ENCODE measurements around the gene ZNF320.
"Not testable (repeated sequence)": the region's sequence is repeated elsewhere in the genome, so short reads cannot be mapped to it uniquely, and the experiment has no call there.

ZNF320 gene

GRCh38 chr19:52917531-52917930 lies 20.1 kb upstream of the ZNF320 start:
- DNase-seq = no peak

DNA sequence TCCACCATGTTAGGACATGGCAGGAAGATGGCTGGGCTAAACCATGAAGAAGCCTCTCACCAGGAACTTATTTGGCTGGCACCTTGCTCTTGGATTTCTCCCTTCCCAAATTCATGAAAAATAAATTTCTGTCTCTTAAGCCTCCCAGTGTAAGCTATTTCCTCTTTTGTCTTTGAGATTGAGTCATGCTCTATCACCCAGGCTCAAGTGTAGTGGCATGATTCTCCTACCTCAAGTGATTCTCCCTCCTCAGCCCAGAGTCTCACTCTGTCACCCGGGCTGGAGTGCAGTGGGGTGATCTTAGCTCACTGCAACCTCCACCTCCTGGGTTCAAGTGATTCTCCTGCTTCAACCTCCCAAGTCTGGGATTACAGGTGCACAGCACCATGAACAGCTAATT lies 13.2 kb upstream of the ZNF320 start:
- DNase-seq = no peak

DNA sequence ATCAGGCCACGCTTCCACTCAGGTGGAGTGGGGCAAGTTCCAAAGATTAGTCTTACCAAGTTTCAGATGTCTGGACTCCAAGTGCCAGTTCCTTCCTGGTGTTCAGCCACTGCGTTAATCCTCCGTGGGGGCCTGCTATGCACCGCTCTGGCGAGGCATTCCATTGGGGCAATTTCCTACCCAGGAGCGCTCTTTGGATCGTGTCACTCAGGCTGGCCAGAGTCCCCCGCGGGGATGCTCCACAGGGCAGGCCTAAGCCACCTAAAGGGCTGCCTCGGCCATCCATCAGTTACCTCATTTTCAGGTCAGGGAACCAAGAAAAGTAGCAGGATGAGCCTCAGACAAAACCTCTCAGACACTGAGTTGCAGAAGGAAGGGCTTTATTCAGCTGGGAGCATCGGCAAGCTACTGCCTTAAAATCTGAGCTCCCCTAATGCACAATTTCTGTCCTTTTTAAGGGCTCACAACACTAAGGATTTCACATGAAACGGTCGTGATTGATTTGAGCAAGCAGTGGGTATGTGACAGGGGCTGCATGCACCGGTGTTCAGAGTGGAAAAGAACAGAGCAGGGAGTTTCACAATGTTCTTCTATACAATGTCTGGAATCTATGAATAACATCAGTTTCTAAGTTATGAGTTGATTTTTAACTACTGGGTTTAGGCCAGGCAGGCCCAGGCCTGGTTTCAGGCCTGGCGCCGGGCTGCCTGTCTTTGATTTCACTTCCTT lies 6.8 kb upstream of the ZNF320 start:
- DNase-seq = not testable (repeated sequence)

GRCh38 chr19:52901842-52902241 lies 4.4 kb upstream of the ZNF320 start:
- DNase-seq = no peak

DNA sequence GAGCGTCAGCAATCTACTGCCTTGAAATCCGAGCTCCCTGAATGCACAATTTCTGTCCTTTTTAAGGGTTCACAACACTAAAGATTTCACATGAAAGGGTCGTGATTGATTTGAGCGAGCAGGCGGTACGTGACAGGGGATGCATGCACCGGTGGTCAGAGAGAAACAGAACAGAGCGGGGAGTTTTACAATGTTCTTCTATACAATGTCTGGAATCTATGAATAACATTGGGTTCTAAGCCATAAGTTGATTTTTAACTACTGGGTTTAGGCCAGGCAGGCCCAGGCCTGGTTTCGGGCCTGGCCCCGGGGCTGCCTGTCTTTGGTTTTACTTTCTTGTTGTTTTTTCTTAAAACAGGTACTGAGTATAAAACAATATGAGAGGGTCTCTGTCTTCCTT lies 1.2 kb upstream of the ZNF320 start:
- DNase-seq = not testable (repeated sequence)

DNA sequence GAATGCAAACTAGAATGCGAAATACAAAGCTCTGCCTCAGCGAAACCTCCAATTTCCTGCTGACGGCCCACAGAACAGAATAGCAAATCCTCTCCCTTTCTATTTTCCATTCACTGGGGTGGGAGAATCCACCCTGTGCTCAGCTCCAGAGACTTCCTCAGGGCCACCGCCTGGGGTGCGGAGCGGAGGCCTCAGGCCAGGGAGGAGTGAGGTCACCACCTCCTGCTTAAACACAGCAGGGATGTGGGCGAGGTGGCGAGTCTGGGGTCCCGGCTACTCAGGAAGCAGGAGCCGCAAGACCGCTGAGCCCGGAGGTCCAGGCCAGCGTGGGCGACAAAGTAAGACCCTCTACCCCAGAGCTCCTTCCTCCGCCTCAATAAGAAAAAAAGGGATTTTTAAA lies 666 bp upstream of the ZNF320 start:
- no peak for DNase-seq

GRCh38 chr19:52896431-52897137 lies 851 bp downstream of the ZNF320 start:
- DNase-seq = no peak

DNA sequence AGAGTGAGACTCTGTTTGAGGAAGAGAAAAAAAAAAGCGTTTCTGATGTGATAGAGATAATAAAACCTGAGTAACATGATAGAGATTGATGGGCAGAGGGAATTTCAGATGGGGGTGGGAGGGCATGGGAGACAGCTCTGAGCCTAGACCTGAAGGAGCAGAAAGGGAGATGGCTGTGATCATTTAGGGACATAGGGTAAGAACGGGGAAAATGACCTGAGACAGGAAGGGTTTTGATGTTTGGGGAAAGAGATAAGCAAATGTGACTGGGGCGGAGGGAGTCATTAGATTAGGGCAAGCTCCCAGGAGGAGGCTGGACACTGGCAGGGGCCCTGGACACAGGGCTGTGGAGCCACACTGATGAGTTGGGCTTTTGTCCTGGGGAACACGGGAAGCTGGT lies 6.1 kb downstream of the ZNF320 start:
- no peak for DNase-seq

GRCh38 chr19:52889931-52890330 lies 7.5 kb downstream of the ZNF320 start:
- no peak for DNase-seq

DNA sequence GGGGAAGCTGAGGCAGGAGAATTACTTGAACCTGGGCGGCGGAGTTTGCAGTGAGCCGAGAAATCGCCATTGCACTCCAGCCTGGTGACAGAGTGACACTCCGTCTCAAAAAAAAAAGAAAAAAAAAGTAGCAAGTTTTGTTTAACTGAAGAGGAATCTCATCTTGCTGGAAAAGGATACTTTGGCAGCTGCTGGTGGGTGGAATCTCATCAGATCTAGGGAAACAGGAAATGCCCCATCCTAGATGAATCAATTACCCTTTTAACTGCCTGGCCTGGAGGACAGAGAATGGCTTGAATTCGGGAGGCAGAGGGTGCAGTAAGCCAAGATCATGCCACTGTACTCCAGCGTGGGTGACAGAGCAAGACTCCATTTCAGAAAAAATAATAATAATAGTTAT lies 8.4 kb downstream of the ZNF320 start:
- no peak for DNase-seq

DNA sequence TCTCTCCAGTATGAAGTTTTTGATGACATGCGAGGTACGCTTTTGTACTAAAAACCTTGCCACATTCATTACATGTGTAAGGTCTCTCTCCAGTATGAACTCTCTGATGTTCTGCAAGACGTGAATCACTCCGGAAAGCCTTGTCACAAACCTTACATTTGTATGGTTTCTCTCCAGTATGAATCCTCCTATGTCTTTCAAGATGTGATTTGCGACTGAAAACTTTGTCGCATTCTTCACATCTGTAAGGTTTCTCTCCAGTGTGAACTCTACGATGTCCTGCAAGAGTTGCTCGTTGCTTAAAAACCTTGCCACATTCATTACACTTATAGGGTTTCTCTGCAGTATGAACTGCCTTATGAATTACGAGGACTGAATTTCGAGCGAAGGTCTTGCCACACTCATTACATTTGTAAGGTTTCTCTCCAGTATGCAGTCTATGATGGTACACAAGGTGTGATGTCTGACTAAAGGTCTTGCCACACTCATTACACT lies 16.5 kb downstream of the ZNF320 start:
- DNase-seq = no peak

- not testable (repeated sequence) for DNase-seq
Observed at GRCh38 chr19:52872996-52873395, 24.4 kb downstream of the ZNF320 start.

GRCh38 chr19:52871466-52871865 lies 26.0 kb downstream of the ZNF320 start:
- DNase-seq = no peak

DNA sequence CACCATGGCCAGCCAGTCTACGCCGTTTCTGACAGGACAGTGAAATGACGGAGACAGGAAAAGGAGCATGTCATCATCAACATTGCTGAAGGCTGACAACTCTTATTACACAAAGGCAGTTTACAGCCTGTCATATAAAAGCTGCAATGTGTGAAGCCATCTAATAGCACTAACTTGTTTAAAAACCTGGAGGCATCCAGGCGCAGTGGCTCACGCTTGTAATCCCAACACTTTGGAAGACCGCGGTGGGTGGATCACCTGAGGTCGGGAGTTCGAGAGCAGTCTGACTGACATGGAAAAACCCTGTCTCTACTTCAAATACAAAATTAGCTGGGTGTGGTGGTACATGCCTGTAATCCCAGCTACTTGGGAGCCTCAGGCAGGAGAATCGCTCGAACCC lies 29.4 kb downstream of the ZNF320 start:
- DNase-seq = not testable (repeated sequence)

- DNase-seq = peak; percentile 32
Observed at GRCh38 chr19:52857378-52858191, 39.9 kb downstream of the ZNF320 start, which contains the start of gene ZNF468. ZNF468 (minus strand) TSS chr19:52857619; CDS start chr19:52854272, 3,347 bp downstream.

- not testable (repeated sequence) for DNase-seq
Observed at GRCh38 chr19:52856540-52857377, 40.7 kb downstream of the ZNF320 start.
